DMS53 treated with DMSO at 0.1 percent for 48 hours (cell line): ENCODE measurements around the gene TNFRSF4.
A peak's percentile ranks its signal among the peaks of the same experiment; 100 is the strongest.

Experiments
- DNase-seq: peaks from one replicate; lab custom pipeline; 2025; ENCODE audit not compliant: unreplicated experiment; lab: John Stamatoyannopoulos, UW

The TNFRSF4 gene

DNA sequence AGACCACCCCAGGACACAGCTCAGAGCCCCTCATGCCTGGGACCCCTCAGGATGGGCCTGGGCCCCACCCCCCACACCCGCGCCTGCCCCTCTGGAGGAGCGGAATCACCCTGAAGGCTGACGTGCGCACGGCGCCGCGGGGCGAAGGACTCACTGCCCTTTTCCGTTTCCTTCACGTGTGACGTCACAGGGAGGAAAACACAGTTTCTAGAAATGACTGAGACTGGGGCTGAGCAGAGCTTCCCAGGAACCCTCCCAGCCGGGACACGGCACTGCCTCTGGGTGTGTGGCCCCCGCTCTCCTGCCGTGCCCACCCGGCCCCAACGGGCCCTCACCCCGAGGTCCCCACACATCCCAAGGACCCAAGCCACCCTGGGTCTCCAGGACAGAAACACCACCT lies 5.4 kb upstream of the TNFRSF4 start:
- DNase-seq, result no peak

DNA sequence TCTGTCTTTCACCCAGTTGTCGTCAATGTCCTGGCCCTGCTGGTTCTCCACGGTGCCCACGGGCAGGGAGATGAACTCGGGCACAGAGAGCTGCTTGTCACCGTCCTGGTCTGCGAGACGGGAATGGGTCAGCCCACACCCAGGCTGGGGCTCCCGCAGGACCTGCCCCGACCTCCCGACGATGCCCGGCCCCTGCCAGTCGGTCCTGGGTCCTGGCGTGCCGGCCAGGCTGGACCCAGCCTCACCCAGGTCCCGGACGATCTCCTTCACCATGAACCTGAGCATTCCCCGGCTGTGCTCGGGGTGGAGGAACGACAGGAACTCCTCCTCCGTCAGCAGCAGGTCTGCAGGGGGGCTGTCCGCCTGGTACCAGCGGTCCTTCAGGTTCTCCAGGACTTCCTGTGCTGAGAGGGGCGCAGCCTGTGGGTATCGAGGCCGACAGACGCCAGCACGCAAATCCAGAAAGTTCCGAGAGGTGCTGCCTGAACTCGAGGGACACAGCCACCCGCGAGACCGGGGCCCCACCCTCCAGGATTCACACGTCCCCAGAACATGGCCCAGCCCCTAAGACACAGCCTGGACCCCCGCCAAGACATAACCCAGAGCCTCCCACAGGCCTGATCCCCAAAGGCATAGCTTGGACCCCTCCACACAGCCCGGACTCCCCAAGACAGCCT lies 4.7 kb upstream of the TNFRSF4 start:
- no peak for DNase-seq

DNA sequence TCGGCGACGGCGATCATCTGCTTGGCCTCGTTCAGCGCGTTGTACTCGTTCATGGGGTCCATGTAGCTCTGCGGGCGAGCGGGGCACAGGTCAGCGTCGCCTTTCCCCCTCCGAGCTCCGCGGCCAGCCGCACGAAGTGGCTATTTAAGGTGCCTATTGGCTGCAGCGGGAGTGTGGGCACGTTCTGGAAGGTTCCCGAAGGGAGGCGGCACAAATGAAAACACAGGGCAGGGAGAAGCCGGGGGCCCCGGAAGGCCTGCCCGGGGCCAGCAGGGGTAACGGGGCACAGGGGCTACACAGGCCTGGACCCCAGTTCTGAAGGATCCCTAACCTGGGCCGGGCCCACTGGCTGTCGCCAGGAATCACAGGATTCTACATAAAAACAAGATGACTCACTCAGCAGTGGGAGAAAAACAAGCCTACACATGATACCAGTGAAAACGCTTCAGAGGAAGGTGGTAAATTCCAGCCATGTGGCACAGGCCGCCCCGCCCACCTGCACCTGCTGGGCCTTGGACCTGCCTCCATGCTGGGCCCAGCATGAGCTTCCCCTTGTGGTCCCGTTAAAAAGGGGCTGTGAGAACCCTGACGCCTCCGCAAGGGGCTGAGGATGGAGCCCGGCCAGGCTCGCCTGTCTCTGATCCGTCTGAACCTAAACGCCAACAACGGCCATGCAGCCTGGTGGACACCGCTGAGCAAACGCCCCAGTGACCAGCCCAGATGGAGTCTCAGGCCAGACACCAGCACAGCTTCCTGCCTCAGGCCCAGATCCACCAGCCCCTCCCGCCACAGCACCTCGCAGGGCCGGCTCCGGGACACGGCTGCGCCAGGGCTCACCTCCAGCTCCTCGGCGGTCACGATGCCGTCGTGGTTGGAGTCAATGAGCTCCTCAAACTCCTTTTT lies 3.9 kb upstream of the TNFRSF4 start:
- DNase-seq, result peak; percentile 26

DNA sequence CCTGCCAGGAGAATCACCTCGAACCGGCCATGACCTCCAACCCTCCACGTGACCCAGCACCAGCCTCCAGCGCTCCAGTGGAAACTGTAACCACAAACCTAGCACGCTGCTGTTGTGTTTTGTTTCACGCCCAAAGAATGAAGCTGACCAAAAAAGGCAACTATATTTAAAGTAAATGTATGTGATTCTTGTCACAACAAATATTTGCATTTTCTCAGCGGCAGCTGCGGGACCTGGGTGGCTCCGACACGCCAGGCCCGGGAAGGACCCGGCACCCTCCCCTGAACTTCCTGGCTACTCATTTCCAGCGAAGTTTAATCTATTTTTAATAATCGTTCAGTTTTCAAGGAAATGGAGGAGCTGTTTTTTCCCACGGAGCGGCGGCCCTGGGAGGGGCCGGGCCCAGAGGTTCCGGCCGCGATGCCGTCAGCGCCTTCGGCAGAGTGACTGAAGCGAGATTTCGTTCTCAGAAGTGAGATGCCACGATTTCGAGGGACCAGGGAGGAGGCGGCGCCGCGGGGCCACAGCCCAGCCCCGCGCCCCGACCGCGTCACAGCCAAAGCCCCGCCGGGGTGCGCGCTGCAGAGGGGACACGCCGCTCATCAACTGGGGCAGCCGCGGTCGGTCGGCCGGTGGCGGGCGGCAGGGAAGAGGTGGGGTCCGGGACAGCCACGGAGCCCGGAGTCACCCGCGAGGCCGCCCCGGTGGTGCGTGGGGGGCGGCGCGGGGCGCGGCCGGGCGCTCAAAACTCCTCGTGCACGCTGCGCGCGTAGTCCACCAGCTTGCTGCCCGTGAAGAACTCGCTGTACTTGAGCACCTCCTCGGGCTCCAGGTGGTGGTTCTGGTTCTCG lies 3.0 kb upstream of the TNFRSF4 start:
- no peak for DNase-seq

DNA sequence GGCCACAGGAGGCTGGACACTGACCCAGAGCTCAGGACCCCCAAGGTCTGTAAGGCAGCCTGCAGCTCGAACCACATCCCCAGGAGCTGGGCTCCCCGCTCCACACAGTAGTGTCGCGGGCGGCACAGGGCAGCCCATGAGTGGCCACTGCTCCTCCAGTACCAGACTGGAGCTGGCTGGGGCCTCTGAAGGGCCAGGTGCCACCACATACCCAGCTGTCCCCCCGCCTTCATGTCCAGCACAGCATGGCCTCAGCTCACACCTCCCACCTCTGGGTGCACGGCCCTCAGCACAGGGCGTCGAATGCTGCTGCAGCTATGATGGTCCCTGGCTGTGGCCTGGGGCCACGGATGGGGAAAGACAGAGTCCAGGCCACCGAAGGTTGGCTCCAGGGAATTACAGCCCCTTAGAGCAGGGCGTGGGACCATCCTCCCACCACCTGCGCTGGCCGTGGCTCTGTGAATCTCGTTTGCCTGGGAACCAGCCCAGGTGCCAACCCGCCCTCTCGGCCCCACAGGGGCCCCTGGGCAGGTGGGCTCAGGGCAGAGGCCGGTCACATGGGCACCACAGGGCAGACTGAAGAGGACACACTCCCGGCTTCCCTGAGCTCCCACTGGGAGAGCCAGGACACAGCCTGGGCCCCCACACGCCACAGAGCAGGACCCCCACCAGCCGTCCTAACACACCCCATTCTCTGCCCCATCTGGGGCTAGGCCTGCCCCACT lies 2.1 kb upstream of the TNFRSF4 start:
- DNase-seq, result no peak

DNA sequence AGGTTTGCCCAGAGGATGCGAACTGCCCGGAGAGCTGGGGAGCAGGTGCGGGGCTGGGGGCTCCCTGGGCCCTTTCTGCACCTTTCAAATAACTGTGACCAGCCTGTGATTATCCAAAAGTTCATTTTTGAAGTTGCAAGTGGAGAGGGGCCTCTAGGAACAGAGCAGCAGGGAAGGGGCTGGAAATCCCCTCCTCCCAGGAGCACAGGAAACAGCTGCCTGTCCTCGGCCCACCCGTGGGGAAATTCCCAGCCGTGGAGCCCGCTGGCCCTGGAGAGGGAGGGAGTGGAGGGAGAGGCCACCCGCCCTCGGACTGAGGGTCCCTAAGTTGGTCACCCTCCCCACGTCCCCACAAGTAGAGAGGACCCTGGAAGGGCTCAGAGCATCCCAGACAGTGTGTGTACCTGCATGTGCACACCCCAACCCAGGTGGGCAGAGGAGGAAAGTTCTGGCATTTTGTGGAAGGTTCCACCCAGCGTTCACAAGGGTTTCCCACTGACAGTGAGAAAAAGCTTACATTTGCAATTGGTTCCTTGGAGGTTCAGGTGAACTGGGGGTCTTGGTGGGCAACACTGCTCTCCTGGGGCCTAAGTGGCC lies 1.2 kb upstream of the TNFRSF4 start:
- no peak for DNase-seq

DNA sequence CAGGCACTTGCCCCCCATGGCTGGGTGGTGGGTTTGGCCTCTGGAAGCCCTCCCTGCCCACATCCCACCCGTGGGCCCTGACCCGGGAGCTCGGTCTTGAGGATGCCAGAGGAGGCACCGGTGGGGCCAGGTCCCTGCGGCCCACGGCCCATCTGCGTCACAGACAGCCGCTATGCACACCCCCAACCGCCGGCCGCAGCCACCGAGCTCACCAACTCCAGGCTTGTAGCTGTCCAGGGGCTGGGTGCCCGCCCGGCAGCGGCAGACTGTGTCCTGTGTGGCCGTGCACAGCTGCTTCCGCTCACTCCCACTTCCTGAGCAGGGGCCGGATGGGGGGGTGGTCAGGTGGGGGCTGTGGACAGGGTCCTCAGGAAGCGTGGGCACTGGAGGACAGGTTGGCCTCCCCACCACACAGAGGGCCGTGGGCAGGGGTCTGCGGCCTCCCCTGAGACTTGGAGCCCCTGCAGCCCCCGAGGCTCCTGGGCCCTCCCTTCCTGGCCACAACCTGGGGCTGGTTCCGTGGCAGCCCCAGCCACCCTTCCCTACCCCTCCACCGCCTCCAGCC lies 1.1 kb downstream of the TNFRSF4 start:
- no peak for DNase-seq

DNA sequence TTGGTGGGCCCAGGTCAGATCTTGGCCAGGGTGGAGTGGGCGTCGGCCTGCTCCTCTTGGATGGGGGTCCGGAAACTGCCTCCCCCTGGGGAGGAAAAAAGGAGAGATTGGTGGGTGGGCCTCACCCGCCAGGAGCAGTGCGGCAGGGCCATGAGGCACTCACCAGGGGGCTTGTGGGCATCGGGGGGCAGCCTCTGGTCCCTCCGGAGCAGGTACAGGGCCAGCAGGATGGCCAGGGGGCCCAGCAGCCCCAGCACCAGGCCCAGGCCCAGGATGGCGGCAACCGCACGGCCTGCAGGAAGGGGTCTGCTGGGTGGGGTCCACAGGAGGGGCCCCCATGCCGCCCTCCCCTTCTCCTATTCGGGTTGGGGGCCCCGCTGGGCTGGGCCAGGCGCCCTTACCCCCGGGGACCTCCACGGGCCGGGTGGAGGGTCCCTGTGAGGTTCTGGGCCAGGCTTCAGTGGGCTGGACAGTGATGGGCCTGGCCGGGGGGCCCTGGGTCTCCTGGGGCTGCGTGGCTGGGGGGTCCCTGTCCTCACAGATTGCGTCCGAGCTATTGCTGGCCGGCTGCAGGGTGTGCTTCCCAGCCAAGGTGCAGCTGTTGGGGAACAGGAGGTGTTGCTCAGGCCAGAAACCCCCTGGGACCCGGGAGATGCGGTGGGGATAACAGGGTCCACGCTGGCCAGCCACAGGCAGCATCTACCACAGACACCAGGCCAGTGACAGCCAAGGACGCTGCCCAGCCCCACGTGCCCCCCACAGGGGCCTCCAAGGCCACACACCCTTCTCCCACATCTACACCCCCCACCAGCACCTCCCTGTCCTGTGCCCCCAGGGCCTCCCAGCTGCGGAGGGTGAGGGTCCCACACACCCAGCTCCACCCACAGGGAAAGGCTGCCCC lies 2.2 kb downstream of the TNFRSF4 start:
- DNase-seq, result no peak

DNA sequence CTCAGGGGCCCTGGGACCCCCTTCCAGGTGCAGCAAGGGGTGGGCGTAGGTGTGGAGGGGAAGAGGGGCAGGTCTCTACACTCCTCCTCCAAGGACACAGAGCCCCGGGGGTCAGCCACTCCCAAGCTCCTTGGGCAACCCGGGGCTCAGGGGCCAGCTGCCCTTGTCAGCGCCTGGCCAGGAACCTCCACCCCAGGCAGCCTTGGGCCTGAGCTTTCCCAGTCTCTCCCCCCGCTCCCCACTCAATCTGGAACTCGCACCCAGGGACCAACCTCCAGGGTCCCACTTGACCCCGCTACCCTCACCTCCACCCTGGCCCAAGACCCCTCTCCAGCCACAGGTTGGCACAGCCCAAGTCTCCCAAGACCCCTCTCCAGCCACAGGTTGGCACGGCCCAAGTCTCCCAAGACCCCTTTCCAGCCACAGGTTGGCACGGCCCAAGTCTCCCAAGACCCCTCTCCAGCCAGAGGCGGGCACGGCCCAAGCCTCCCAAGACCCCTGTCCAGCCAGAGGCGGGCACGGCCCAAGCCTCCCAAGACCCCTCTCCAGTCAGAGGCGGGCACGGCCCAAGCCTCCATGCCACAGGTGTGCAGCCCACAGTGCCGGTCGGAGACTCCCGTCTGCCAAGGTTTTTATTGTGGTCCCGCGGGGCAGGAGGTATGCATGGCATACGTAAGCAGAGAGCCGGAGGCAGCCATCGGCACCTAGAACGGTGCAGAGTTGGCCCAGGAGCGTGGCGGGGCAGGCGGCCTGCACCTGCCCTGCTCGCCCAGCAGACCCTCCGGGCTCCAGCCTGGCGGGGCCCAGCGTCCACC lies 3.0 kb downstream of the TNFRSF4 start:
- no peak for DNase-seq

DNA sequence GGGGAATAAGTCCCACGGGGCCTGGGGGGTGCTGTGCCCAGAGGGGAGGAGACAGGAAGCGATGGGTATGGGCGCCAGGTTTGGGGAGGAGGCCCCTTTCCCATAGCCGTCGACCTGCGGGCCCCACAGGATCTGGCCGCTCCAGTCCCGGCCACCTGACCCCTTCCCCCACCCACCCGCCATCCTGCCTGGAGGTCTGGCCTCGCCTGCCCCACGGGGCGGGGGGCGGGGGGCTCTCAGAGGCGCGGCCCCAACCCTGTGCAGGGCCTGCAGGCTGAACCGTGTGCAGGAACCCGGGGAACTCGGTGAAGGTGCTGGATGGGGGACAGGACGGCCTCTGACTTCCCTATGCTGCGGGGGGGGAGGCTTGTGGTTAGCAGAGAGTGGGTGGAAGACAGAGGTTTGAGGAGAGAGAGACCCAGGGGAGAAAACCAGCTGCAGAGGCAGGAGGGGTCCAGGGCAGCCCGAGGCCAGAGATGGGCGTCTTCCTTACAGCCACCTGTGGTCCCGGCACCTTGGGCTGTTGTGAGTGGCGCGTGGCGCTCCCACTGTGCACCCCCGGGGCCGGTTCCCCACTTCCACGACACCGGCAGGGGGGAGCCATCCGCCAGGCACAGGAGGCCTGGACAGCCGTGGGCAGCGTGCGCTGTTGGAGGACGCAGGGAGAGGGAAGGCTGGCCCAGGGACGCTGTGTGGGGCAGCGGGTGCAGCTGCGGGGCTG lies 5.1 kb downstream of the TNFRSF4 start:
- DNase-seq, result no peak

DNA sequence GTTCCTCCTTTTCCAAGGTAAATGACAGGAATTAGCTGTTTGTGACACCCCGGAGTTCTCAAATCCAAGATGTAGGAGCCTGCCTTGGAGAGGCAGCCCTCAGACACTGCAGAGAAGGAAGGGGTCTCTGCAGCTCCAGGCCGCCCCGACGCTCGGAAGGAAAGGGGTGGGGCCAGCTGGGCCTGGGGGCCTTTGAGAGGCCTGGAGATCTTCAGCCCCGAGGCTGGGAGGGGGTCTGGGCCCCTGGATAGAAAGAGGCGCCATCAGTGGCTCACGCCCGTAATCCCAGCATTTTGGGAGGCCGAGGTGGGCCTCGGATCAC lies 6.4 kb downstream of the TNFRSF4 start:
- DNase-seq, result no peak

DNA sequence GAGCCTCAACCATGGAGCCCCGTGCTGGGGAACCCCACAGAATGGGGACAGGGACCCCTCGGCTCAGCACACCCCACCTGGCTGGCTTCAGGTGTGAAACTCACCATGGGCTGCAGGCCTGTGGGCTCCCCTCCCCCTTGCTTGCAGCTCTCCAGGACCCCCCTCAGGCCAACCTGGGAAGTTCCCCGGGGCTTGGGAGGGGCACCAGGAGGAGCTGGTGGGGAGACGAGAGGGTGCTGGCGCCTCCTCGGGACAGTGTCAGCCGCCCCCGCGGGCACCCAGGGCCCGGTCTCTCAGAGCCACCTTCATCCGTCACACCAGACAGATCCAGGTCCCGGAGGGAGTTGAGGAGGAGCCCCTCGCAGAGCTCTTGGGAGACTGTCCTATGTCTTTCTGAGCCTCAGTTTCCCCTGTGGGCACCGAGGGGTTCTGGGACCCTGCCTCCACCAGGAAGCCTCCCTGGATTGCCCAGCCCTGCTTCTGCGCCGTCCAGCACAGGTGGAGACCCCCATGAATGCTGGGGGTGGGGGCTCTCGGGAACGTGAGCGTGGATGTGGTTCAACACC lies 6.9 kb downstream of the TNFRSF4 start:
- DNase-seq, result no peak

DNA sequence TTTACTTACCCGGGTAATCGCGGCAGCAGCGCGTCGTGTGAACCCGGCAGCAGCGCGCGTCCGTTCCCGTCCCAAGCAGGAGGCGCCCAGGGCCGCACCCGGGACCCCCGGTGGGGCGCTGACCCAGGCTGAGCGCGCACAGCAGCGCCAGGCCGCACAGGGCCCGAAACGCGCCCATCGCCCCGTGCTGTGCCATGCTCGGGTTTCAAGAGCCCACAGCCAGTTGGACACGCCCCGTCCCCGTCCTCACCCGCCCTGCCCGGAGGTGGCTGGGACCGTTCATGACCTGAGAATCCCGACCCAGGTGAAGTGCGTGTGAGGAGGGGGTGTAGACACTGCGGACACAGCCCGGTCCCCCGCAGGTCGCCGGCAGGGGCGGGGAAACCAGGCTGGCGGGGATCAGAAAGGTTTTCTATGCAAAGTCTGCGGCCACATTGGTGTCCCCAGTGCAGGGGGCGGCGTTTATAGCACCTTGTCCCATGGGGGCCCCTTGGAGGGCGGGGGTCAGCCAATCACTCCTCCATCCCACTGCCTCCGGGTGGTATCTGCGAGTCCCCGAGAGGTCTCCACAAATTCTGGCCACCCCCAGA lies 7.5 kb downstream of the TNFRSF4 start, which contains the start of gene TNFRSF18:
TNFRSF18 (minus strand) TSS at position 217 of the 590 bp plus-strand sequence; CDS start at position 196, 21 bp downstream.
- DNase-seq, result peak; percentile 42

DNA sequence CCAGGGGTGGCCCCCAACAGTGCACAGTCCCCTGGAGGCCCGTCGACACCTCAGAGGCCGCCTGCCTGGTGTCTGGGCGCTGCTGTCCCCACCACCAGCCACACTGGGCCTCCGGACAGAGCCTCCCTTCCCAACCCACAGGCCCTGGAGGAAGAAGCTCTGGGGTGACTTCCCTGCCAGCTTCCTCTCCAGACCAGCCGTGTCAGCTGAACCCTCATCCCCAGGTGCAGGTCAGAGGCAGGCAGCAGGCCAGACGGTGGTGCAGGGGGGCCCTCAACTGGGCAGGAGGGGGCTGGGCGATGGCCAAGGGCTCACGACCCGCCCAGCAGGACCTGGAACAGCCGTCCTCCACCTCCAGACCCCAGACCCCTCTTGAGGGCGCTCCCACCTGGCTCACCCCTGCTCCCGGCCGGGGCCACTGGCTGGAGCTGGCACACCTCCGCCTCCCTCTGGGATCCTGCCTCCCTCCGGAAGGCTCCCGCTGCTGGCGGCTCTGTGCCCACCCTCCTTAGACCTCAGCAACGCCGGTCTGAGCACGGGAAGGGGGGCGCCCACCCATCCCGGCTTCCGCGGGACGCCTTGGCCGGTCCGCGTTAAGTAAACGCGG lies 8.1 kb downstream of the TNFRSF4 start:
- no peak for DNase-seq

DNA sequence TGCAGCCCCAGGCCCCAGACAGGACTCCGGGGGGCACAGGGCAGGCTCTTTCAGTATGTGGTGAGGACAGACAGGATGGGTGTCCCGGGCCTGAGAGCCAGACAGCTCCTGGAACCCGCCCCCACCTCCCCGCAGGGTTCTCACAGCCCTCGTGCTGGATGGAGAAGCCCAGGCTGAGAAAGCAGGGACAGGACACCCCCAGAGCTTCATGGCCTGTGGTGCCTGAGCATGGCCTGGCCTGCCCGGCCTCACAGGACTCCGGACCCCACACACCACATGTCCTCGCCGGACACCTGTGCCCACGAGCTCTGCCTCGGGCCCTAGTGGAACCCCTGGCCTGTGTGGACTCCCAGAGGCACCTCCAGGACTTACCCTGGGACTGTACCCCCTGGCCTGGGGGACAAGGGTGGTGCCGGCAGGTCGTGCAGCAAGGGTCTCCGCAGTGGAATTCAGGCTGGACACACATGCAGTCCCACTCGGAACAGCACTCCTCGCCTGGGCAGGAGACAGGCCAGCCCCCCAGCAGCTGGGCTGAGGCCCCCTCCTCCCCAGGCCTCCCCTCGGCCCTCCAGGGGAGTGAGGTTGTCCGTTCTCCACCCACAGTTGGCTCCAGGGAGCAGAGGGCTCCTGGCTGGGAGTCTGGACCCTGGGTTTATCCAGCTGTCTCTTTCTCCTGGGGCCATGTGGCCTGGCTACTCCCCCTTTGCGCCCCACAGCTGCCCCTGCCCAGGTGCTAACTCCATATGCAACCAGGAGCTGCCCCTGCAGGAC lies 8.8 kb downstream of the TNFRSF4 start:
- DNase-seq, result no peak

DNA sequence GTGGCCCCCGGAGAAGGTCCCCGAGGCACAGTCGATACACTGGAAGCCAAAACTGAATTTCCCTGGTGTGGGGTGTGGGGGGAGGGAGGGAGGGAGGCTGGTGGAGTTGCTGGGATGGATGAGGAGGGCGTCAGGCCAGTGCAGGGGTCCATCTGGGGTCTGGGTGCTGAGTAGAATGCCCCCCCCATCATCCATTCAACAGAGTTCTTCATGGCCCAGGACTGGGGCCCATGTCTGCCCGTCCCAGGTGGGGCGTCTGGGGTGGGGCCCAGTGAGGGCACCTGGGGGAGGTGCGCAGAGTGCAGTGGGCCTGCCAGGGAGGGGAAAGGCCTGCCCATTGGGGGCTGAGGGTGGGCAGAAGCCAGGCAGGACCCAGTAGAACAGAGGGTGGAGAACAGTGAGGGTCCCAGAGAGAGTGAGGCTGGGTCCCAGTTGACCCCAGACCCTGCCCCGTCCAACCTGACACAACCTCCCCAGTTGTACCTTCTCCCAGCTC lies 9.5 kb downstream of the TNFRSF4 start:
- no peak for DNase-seq
